HG02852 (cell line): Measurements from ENCODE around the gene GLDN.
"Not testable (repeated sequence)": the region's sequence is repeated elsewhere in the genome, so short reads cannot be mapped to it uniquely, and the experiment has no call there.

Experiments
- ATAC-seq: cut with Tn5 transposase; IDR thresholded peaks from one replicate; pipeline ENCODE4 v1.9.1; 2021; ENCODE audit warnings: mild to moderate bottlenecking, moderate library complexity; ENCODE audit not compliant: unreplicated experiment

Gene GLDN

GRCh38 chr15:51386486-51386885 is 45.0 kb downstream of the GLDN start:
- no peak for ATAC-seq

GRCh38 chr15:51386960-51387698 is 45.7 kb downstream of the GLDN start:
- ATAC-seq, result no peak

GRCh38 chr15:51387699-51388041 is 46.2 kb downstream of the GLDN start:
- ATAC-seq, result no peak

- no peak for ATAC-seq
Observed at GRCh38 chr15:51388726-51389125, 47.3 kb downstream of the GLDN start.

- ATAC-seq, result no peak
Observed at GRCh38 chr15:51390241-51390965, 48.9 kb downstream of the GLDN start.

- ATAC-seq, result no peak
Observed at GRCh38 chr15:51390966-51391422, 49.5 kb downstream of the GLDN start.

- ATAC-seq, result no peak
Observed at GRCh38 chr15:51396921-51397320, 55.5 kb downstream of the GLDN start.

GRCh38 chr15:51398626-51399025 is 57.2 kb downstream of the GLDN start:
- ATAC-seq, result no peak

- no peak for ATAC-seq
Observed at GRCh38 chr15:51401051-51401780, 59.8 kb downstream of the GLDN start.

- ATAC-seq, result no peak
Observed at GRCh38 chr15:51401872-51402517, 60.5 kb downstream of the GLDN start.

GRCh38 chr15:51403072-51403878 is 61.8 kb downstream of the GLDN start:
- ATAC-seq, result no peak

- ATAC-seq, result no peak
Observed at GRCh38 chr15:51403946-51404695, 62.7 kb downstream of the GLDN start.

GRCh38 chr15:51405693-51406523 is 64.5 kb downstream of the GLDN start:
- ATAC-seq, result no peak

- ATAC-seq, result no peak
Observed at GRCh38 chr15:51414256-51414860, 72.9 kb downstream of the GLDN start.

GRCh38 chr15:51416129-51416528 is 74.7 kb downstream of the GLDN start:
- ATAC-seq, result no peak

GRCh38 chr15:51423040-51423439 is 81.6 kb downstream of the GLDN start:
- not testable (repeated sequence) for ATAC-seq

- no peak for ATAC-seq
Observed at GRCh38 chr15:51424780-51425179, 83.3 kb downstream of the GLDN start.

GRCh38 chr15:51425517-51426040 is 84.1 kb downstream of the GLDN start:
- no peak for ATAC-seq
